ENCODE measurements around the gene FLNB.

- TF ChIP-seq CTCF (IDR thresholded peaks at IDR 0.05; ENCODE audit: insufficient read depth, low read depth, low read length): no peak
- TF ChIP-seq EZH2 (IDR thresholded peaks at IDR 0.05; ENCODE audit: insufficient read depth, low read length): no peak
Measured at GRCh38 chr3:58012302-58012701, 4.1 kb downstream of the FLNB start.
